ENCODE measurements around the gene DPYD. TPM values are rescaled to one million over a fixed set of nuclear protein-coding genes. Genes with fewer than 3 reads are reported as not detected.

The DPYD gene
- total and polyA plus RNA-seq, 2 donors from 2014 or later, result 4.9 to 41.6 TPM

DNA sequence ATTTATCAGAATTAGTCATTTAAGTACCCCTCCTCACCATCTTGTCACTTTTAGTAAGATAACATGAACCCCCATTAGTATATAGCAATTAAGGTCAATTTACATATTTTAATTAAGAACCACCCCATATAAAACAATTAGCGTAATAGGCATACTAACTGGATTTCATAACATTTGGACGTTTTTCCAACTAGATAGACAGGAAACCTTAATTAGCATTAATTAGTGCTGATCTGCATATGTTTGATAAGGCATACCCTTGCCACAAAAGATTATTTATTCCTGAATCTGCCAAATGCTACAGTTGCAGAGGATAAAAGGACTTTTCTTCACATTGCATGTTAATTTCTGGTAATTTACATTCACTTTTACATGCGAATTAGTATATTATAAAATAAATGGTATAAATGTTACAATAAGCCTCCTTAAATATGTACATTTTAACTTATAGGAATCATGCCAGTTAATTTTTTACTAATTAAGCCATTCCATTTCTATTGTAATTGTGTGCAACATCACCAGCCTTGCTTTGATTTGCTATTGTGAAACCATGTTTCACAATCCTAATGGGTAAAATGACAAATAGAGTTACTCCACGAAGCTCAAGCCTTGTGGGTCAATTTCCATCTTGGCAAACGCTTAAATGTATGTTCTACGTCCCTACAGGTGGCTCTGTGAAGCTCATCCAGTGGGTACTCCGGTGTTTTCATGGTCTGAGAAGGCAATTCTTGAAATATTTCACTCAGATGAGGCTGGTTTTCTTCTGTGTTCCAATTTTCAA lies 469.6 kb downstream of the DPYD start:
- no peak overlapping the region for H3K27ac ChIP-seq (ENCODE audit: low read depth in 2 of 2, low read length in 2 of 2)
- H3K27me3 ChIP-seq (ENCODE audit: control insufficient read depth, insufficient read depth, low read length), result no peaks in the 10 kb centered on the region

GRCh38 chr1:97441966-97442365 lies 478.9 kb downstream of the DPYD start:
- Histone ChIP-seq H3K27ac (ENCODE audit: low read depth in 2 of 2, low read length in 2 of 2) (no peak overlapping the region), H3K36me3 (ENCODE audit: control insufficient read depth in 2 of 3, insufficient read depth in 3 of 3, low read length in 3 of 3) (no peaks in the 10 kb centered on the region), H3K27me3 (ENCODE audit: control insufficient read depth, insufficient read depth, low read length) (no peaks in the 10 kb centered on the region), H3K9me3 (ENCODE audit: control insufficient read depth in 2 of 3, insufficient read depth in 1 of 3, low read length in 3 of 3) (no peaks in the 10 kb centered on the region), H3K4me1 (ENCODE audit: control insufficient read depth in 2 of 3, insufficient read depth in 2 of 3, low read depth in 1 of 3, low read length in 3 of 3) (no peaks in the 10 kb centered on the region), H3K4me3 (ENCODE audit: low read length in 3 of 3) (no peak overlapping the region), H3K9ac (ENCODE audit: low read length in 3 of 3) (no peak overlapping the region)
- DNase-seq (no peak), FAIRE-seq (no peak)
- TF ChIP-seq, protein P1, sequence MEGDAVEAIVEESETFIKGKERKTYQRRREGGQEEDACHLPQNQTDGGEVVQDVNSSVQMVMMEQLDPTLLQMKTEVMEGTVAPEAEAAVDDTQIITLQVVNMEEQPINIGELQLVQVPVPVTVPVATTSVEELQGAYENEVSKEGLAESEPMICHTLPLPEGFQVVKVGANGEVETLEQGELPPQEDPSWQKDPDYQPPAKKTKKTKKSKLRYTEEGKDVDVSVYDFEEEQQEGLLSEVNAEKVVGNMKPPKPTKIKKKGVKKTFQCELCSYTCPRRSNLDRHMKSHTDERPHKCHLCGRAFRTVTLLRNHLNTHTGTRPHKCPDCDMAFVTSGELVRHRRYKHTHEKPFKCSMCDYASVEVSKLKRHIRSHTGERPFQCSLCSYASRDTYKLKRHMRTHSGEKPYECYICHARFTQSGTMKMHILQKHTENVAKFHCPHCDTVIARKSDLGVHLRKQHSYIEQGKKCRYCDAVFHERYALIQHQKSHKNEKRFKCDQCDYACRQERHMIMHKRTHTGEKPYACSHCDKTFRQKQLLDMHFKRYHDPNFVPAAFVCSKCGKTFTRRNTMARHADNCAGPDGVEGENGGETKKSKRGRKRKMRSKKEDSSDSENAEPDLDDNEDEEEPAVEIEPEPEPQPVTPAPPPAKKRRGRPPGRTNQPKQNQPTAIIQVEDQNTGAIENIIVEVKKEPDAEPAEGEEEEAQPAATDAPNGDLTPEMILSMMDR (IDR thresholded peaks at IDR 0.05; ENCODE audit: borderline replicate concordance, extremely low read depth, insufficient read depth), result no peak
- intact Hi-C loops (cut with DNase I), result no loop called here

More for the DNA sequence above, 469.6 kb downstream of the DPYD start:
- H3K36me3 ChIP-seq (ENCODE audit: control insufficient read depth in 2 of 3, insufficient read depth in 3 of 3, low read length in 3 of 3), result no peaks in the 10 kb centered on the region
- H3K4me3 ChIP-seq (ENCODE audit: low read length in 3 of 3), result no peak overlapping the region
- no peak overlapping the region for H3K9ac ChIP-seq (ENCODE audit: low read length in 3 of 3)
- no peaks in the 10 kb centered on the region for H3K4me1 ChIP-seq (ENCODE audit: control insufficient read depth in 2 of 3, insufficient read depth in 2 of 3, low read depth in 1 of 3, low read length in 3 of 3)
- intact Hi-C loops (cut with DNase I), result no loop called here
- DNase-seq, result no peak
- no peak for FAIRE-seq
- no peaks in the 10 kb centered on the region for H3K9me3 ChIP-seq (ENCODE audit: control insufficient read depth in 2 of 3, insufficient read depth in 1 of 3, low read length in 3 of 3)
- TF ChIP-seq, protein P1 (IDR thresholded peaks at IDR 0.05; ENCODE audit: borderline replicate concordance, extremely low read depth, insufficient read depth), result no peak

- Histone ChIP-seq H3K36me3 (ENCODE audit: control insufficient read depth in 2 of 3, insufficient read depth in 3 of 3, low read length in 3 of 3) (no peaks in the 10 kb centered on the region), H3K9ac (ENCODE audit: low read length in 3 of 3) (no peak overlapping the region), H3K27me3 (ENCODE audit: control insufficient read depth, insufficient read depth, low read length) (no peaks in the 10 kb centered on the region), H3K27ac (ENCODE audit: low read depth in 2 of 2, low read length in 2 of 2) (no peak overlapping the region), H3K4me1 (ENCODE audit: control insufficient read depth in 2 of 3, insufficient read depth in 2 of 3, low read depth in 1 of 3, low read length in 3 of 3) (no peaks in the 10 kb centered on the region), H3K4me3 (ENCODE audit: low read length in 3 of 3) (no peak overlapping the region), H3K9me3 (ENCODE audit: control insufficient read depth in 2 of 3, insufficient read depth in 1 of 3, low read length in 3 of 3) (no peaks in the 10 kb centered on the region)
- TF ChIP-seq, protein P1 (IDR thresholded peaks at IDR 0.05; ENCODE audit: borderline replicate concordance, extremely low read depth, insufficient read depth), result no peak
- DNase-seq (no peak), FAIRE-seq (no peak)
- intact Hi-C loops (cut with DNase I), result no loop called here
Observed at GRCh38 chr1:97433824-97434177, 487.0 kb downstream of the DPYD start.

All from kidney (tissue), 14 donors.